Cortex of kidney (tissue), 1 donor: Measurements from ENCODE around the gene HNRNPUL1.

Experiments used
- DNase-seq: peaks from one replicate; lab custom pipeline; 2025; lab: John Stamatoyannopoulos, UW

The HNRNPUL1 gene

GRCh38 chr19:41308450-41309179, 44.4 kb downstream of the HNRNPUL1 start:
- no peak for DNase-seq

DNA sequence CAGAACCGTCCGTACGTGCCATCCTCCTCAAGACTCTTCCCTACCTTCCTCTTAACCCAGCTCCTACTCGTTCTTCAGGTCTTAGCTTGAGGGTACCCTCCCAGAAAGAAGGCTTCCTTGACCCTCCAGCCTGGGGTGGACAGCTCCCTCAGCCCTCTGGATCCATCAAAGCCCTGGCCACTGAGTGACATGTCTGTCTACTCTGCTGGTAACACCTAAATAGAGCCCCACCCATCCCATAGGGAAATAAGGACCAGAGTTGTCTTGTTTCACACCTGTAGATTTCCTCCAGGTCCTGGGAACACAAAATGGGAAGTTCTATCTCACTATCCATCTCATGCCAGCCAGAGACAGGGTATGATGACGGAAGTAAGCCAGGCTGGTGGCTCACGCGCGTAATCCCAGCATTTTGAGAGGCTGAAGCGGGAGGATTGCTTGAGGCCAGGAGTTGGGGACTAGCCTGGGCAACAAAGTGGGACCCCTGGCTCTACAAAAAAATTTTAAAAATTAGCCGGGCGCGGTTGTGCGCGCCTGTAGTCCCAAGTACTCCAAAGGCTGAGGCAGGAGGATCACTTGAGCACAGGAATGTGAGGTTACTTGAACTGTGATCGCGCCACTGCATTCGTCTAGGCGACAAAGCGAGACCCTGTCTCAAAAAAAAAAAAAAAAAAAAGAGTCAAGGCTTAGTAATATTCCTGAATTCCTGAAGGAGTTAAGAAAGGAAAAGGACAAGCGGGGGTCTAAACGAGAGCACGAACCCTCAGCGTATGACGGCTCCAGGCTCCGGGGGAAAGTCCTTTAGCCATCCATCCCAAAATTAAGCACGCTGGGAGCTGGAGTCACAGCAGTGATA, 45.2 kb downstream of the HNRNPUL1 start:
- no peak for DNase-seq

GRCh38 chr19:41310033-41310831, 46.1 kb downstream of the HNRNPUL1 start, which contains the start of gene CCDC97:
CCDC97 (plus strand) TSS chr19:41310172; CDS start chr19:41310311, 139 bp downstream.
- no peak for DNase-seq

- DNase-seq: no peak
These were observed 46.9 kb downstream of the HNRNPUL1 start for GRCh38 chr19:41311072-41311471.

- no peak for DNase-seq
These were observed 47.4 kb downstream of the HNRNPUL1 start for GRCh38 chr19:41311613-41312012.

DNA sequence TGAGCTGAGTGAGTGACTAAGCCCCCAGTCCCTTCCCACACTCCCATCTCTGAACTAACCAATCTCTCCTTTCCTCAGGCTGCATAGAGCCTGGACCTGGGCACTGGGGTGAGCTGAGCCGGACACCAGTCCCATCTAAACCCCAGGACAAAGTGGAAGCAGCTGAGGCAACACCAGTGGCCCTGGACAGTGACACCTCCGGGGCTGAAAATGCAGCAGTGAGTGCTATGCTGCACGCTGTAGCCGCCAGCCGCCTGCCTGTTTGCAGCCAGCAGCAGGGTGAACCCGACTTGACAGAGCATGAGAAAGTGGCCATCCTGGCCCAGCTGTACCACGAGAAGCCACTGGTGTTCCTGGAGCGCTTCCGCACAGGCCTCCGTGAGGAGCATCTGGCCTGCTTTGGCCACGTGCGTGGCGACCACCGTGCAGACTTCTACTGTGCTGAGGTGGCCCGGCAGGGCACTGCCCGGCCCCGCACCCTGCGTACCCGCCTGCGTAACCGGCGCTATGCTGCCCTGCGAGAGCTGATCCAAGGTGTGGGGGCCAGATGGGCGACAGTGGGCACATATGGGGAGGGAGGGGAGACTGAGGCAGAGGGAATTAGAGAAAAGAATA, 52.2 kb downstream of the HNRNPUL1 start:
- no peak for DNase-seq

DNA sequence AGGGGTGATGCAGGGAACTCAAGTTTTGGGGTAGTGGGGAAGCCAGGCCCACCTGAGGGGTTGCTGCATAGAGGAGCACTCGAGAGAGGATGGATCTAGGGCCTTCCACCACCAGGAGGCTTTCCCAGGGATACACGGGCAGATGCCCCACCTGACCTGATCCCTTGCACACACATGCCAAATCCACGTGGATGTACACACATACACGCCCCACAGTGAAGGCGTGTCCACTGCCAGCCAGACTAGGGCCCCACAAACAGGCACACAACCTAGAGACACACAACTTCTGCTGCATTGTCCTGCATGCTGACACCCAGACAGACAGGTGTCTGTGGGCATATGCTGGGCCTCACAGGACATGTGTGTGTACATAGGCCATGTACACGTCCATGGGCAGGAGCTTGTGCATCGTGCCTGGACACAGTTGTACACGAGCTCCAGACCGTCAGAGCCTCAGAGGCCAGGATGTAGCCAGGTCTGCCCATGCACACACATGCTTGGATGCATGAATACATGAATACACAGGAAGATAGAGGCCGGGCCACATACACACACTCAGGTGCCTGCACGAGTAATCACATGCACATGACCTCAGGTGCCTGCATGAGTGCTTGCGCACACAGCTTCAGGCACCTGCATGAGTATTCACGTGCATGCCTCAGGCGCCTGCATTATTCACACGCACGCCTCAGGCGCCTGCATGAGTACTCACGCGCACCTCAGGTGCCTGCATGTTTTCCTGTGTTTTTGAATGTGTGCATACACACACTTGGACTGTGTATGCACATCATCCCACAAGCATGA, 54.7 kb downstream of the HNRNPUL1 start:
- DNase-seq: no peak

- no peak for DNase-seq
These were observed 55.5 kb downstream of the HNRNPUL1 start for GRCh38 chr19:41319500-41320184.

GRCh38 chr19:41320185-41320518, 56.0 kb downstream of the HNRNPUL1 start:
- DNase-seq: no peak

GRCh38 chr19:41320568-41320967, 56.4 kb downstream of the HNRNPUL1 start:
- no peak for DNase-seq

DNA sequence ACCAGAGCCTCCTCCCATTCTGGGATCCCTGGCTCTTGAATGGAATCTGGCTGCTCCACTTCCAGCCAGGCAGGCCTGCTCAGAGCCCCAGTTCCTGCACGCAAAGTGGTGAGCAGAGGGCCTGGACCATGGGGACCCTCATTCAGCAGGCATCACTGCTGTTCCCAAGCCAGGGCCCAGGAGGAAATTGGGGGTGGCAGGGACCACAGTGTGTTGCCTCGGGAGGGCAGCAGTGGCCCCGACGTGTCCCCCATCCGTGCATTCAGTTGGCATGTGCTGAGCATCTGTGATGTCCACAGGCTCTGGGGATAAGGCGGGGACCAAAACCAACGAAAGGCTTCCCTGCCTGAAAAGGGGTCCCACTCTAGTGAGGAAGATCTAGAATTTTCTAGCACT, 57.0 kb downstream of the HNRNPUL1 start:
- DNase-seq: no peak

DNA sequence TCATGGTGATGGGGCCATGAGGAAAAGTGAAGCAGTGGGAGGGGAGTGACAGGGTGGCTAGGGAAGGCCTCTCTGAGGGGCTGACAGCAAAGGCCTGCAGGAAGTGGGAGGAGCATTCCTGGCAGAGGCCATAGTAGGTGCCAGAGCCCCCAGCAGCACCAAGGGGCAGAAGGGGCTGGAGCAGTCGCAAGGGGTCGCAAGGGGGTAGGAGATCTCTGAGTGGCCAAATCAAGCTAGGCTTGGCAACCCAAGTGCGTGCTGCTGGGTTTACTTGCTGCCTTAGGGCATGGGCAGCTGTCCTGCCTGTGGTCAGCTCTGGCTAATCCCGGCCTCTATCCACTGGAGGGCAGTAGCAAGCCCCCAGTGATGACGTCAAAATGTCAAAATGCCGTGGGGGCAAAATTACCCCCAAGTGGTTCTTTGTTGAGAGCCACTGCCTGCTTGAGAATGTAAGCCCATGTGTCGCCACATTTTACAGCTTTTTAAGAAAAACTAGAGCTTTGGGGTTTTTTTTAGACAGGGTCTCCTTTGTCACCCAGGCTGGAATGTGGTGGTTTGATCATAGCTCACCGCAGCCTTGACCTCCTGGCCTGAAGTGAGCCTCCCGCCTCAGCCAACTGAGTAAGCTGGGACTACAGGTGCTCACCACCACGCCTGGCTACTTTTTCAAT, 57.6 kb downstream of the HNRNPUL1 start:
- no peak for DNase-seq

DNA sequence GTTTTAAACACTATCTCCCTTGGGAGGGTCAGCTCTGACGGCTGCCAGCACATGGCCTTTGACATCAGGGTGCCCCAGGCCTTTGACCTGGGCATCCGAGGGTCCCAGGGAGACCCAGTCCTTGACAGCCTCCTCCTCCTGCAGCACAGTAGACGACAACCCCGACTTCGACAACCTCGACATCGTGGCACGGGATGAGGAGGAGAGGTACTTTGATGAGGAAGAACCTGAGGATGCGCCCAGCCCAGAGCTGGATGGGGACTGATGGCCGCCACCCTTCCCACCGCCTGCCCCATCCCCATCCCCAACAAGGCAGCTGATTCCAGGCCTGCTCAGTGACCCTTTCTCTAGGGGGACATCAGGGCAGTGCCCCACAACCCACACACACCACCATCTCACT, 58.3 kb downstream of the HNRNPUL1 start:
- no peak for DNase-seq

- no peak for DNase-seq
These were observed 58.9 kb downstream of the HNRNPUL1 start for GRCh38 chr19:41323023-41323422.

- no peak for DNase-seq
These were observed 59.4 kb downstream of the HNRNPUL1 start for GRCh38 chr19:41323430-41324125.

- DNase-seq: no peak
These were observed 60.1 kb downstream of the HNRNPUL1 start for GRCh38 chr19:41324231-41324702.

DNA sequence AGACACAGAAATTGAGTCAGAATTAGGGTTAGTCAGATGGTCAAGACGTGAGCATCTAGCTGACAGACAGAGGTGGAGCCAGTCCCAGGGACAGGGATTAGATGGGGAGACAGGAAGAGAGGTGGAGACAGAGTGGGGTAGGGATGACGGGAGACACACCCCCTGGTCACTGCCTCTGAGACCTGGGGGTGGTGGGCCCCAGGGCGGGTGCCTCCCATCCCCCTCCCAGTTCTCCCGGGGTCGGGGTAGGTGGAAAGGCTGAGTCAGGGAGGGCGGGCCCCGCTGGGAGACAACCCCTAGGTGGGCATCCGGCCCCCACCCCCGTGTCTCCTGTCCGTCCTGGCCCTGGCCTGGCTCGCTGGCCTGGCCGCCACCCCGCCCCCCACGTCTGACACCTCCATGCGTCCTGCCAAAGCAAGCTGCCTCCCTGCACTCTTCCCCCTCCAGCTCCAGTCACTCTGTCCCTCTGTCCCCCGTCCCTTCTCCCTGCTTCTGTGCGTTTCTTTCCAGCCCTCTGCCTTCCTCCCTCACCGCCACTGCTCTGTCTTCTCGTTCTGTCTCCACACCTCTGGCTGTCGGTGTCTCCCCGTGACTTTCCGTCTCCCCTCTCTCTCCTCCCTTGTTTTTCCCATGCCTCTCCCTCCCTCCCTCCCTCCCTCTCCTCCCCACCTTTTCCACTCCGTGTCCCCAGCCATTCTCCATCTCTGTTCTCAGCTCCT, 60.9 kb downstream of the HNRNPUL1 start:
- no peak for DNase-seq

DNA sequence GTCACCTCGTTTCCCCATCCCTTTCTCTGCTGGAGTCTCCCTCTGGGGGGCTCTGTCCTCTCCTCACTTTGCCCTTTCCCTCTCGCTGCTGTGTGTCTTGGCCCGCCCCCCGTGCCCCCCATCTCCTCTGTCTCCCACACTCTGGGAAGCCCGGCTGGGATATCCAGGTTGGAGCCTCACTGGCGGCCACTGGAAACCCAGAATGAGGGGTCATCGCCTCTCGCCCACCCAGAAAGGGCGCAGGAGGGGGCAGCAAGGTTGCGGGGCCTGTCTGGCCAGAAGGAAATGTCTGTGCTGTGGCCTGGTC, 61.4 kb downstream of the HNRNPUL1 start:
- DNase-seq: no peak
